Sigmoid colon (tissue), 4 donors: ENCODE data around the gene DBNDD1.

ENCODE experiments used
- EP300 ChIP-seq, 4 donors: sonication (generic); formaldehyde crosslinking; IDR thresholded peaks; one replicate each; pipeline ENCODE4 v1.6.1; 2017; ENCODE audit warnings: antibody characterized with exemption in 4 of 4
- POLR2A ChIP-seq, 2 donors: fragments of 450-650 bp; IDR thresholded peaks; one replicate each; pipeline ENCODE4 v1.6.1; 2016; ENCODE audit warnings: antibody characterized with exemption in 2 of 2, mild to moderate bottlenecking in 2 of 2, moderate library complexity in 2 of 2
- POLR2AphosphoS5 ChIP-seq, 4 donors: sonication (generic); formaldehyde crosslinking; IDR thresholded peaks; one replicate each; pipeline ENCODE4 v1.6.1; 2017; ENCODE audit warnings: antibody characterized with exemption in 4 of 4
- TF ChIP-seq, protein P1 (sequence below), 4 experiments: fragments of 450-650 bp in 3 of 4; fragments of 200-600 bp in 1 of 4; IDR thresholded peaks; one replicate each; pipeline ENCODE4 v1.5.1; 2016 to 2019; ENCODE audit warnings: antibody characterized with exemption in 4 of 4, mild to moderate bottlenecking in 3 of 4, moderate library complexity in 2 of 4

DNA sequence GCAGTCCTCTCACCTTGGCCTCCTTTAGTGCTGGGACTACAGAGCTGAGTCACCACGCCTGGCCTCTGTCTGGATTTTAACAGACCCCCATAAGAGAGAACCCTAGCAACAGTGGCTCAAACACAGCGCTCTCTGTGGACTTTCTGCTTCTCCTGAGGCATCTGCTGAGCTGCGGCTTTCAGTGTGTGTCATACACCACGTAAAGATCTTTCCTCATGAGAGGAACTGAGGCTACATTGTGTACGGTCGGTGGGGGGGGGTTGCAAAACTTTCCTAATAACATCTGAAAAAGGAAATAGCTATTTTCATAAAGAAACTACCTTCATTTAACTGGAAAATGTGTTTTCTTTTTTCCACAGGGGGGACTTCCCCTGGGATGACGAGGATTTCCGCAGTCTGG is 37.8 kb downstream of the DBNDD1 start:
- TF ChIP-seq, protein P1, sequence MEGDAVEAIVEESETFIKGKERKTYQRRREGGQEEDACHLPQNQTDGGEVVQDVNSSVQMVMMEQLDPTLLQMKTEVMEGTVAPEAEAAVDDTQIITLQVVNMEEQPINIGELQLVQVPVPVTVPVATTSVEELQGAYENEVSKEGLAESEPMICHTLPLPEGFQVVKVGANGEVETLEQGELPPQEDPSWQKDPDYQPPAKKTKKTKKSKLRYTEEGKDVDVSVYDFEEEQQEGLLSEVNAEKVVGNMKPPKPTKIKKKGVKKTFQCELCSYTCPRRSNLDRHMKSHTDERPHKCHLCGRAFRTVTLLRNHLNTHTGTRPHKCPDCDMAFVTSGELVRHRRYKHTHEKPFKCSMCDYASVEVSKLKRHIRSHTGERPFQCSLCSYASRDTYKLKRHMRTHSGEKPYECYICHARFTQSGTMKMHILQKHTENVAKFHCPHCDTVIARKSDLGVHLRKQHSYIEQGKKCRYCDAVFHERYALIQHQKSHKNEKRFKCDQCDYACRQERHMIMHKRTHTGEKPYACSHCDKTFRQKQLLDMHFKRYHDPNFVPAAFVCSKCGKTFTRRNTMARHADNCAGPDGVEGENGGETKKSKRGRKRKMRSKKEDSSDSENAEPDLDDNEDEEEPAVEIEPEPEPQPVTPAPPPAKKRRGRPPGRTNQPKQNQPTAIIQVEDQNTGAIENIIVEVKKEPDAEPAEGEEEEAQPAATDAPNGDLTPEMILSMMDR (IDR thresholded peaks at IDR 0.05): no peak
- TF ChIP-seq EP300 (IDR thresholded peaks at IDR 0.05): no peak
- TF ChIP-seq POLR2AphosphoS5 (IDR thresholded peaks at IDR 0.05): no peak
- no peak for TF ChIP-seq POLR2A (IDR thresholded peaks at IDR 0.05)
